Rectal smooth muscle tissue (tissue), 1 donor: ENCODE data around the gene DKK3.

Experiments used
- H3K27ac ChIP-seq: one replicate; pipeline ENCODE4 v1.7.0; 2013; ENCODE audit warnings: low read depth, low read length, inconsistent platforms
- H3K27me3 ChIP-seq: one replicate; pipeline ENCODE4 v1.7.0; 2013; ENCODE audit warnings: low read length; ENCODE audit not compliant: control insufficient read depth, insufficient read depth
- H3K36me3 ChIP-seq: one replicate; pipeline ENCODE4 v1.7.0; 2013; ENCODE audit warnings: low read length; ENCODE audit not compliant: control insufficient read depth, insufficient read depth
- H3K4me1 ChIP-seq: one replicate; pipeline ENCODE4 v1.7.0; 2013; ENCODE audit warnings: low read length; ENCODE audit not compliant: control insufficient read depth, insufficient read depth
- H3K4me3 ChIP-seq: one replicate; pipeline ENCODE4 v1.7.0; 2013; ENCODE audit warnings: low read length
- H3K9ac ChIP-seq: one replicate; pipeline ENCODE4 v1.7.0; 2013; ENCODE audit warnings: low read length

Gene DKK3

GRCh38 chr11:12007230-12007593, 1.2 kb downstream of the DKK3 start:
- Histone ChIP-seq H3K27me3 (peaks cover 4% of the 10 kb centered on the region), H3K9ac (no peak overlapping the region), H3K36me3 (no peaks in the 10 kb centered on the region), H3K27ac (no peak overlapping the region), H3K4me3 (no peak overlapping the region), H3K4me1 (no peaks in the 10 kb centered on the region)

- Histone ChIP-seq H3K4me3 (no peak overlapping the region), H3K4me1 (no peaks in the 10 kb centered on the region), H3K27ac (no peak overlapping the region), H3K9ac (no peak overlapping the region), H3K27me3 (peaks cover 4% of the 10 kb centered on the region), H3K36me3 (no peaks in the 10 kb centered on the region)
These were observed 1.7 kb downstream of the DKK3 start for GRCh38 chr11:12006552-12007229.

- Histone ChIP-seq H3K27ac (no peak overlapping the region), H3K9ac (no peak overlapping the region), H3K36me3 (no peaks in the 10 kb centered on the region), H3K27me3 (peaks cover 4% of the 10 kb centered on the region), H3K4me3 (no peak overlapping the region), H3K4me1 (no peaks in the 10 kb centered on the region)
These were observed 3.0 kb downstream of the DKK3 start for GRCh38 chr11:12005476-12005875.

GRCh38 chr11:12005061-12005460, 3.4 kb downstream of the DKK3 start:
- Histone ChIP-seq H3K4me3 (no peak overlapping the region), H3K27me3 (peaks cover 4% of the 10 kb centered on the region)

GRCh38 chr11:12003815-12004214, 4.6 kb downstream of the DKK3 start:
- no peak overlapping the region for H3K4me3 ChIP-seq
- no peaks in the 10 kb centered on the region for H3K4me1 ChIP-seq
- H3K27ac ChIP-seq, result no peak overlapping the region

More at GRCh38 chr11:12005061-12005460, 3.4 kb downstream of the DKK3 start:
- Histone ChIP-seq H3K27ac (no peak overlapping the region), H3K9ac (no peak overlapping the region), H3K36me3 (no peaks in the 10 kb centered on the region), H3K4me1 (no peaks in the 10 kb centered on the region)

GRCh38 chr11:12003336-12003735, 5.1 kb downstream of the DKK3 start:
- H3K27ac ChIP-seq, result no peak overlapping the region
- H3K4me1 ChIP-seq, result no peaks in the 10 kb centered on the region
- no peak overlapping the region for H3K4me3 ChIP-seq
- no peak overlapping the region for H3K9ac ChIP-seq
- peaks cover 4% of the 10 kb centered on the region for H3K27me3 ChIP-seq
- no peaks in the 10 kb centered on the region for H3K36me3 ChIP-seq

More at GRCh38 chr11:12003815-12004214, 4.6 kb downstream of the DKK3 start:
- Histone ChIP-seq H3K9ac (no peak overlapping the region), H3K36me3 (no peaks in the 10 kb centered on the region), H3K27me3 (peaks cover 4% of the 10 kb centered on the region)

GRCh38 chr11:12001186-12001585, 7.2 kb downstream of the DKK3 start:
- H3K27me3 ChIP-seq, result no peaks in the 10 kb centered on the region
- H3K36me3 ChIP-seq, result no peaks in the 10 kb centered on the region
- H3K27ac ChIP-seq, result no peak overlapping the region
- no peak overlapping the region for H3K9ac ChIP-seq
- no peak overlapping the region for H3K4me3 ChIP-seq
- H3K4me1 ChIP-seq, result no peaks in the 10 kb centered on the region

GRCh38 chr11:11998091-11998781, 10.2 kb downstream of the DKK3 start:
- H3K36me3 ChIP-seq, result no peaks in the 10 kb centered on the region
- no peaks in the 10 kb centered on the region for H3K4me1 ChIP-seq
- no peak overlapping the region for H3K9ac ChIP-seq
- H3K4me3 ChIP-seq, result no peak overlapping the region
- no peaks in the 10 kb centered on the region for H3K27me3 ChIP-seq
- no peak overlapping the region for H3K27ac ChIP-seq

- Histone ChIP-seq H3K27ac (no peak overlapping the region), H3K4me3 (no peak overlapping the region), H3K4me1 (no peaks in the 10 kb centered on the region), H3K27me3 (no peaks in the 10 kb centered on the region), H3K36me3 (no peaks in the 10 kb centered on the region), H3K9ac (no peak overlapping the region)
These were observed 11.4 kb downstream of the DKK3 start for GRCh38 chr11:11997049-11997322.

- Histone ChIP-seq H3K36me3 (no peaks in the 10 kb centered on the region), H3K27ac (no peak overlapping the region), H3K4me1 (no peaks in the 10 kb centered on the region), H3K4me3 (no peak overlapping the region), H3K27me3 (no peaks in the 10 kb centered on the region), H3K9ac (no peak overlapping the region)
These were observed 11.9 kb downstream of the DKK3 start for GRCh38 chr11:11996321-11997048.

- H3K27ac ChIP-seq, result no peak overlapping the region
- H3K4me3 ChIP-seq, result no peak overlapping the region
- H3K36me3 ChIP-seq, result no peaks in the 10 kb centered on the region
- H3K4me1 ChIP-seq, result no peaks in the 10 kb centered on the region
- H3K9ac ChIP-seq, result no peak overlapping the region
- H3K27me3 ChIP-seq, result no peaks in the 10 kb centered on the region
These were observed 12.8 kb downstream of the DKK3 start for GRCh38 chr11:11995601-11996000.

GRCh38 chr11:11993839-11994238, 14.6 kb downstream of the DKK3 start:
- peaks cover 5% of the 10 kb centered on the region for H3K4me1 ChIP-seq
- no peaks in the 10 kb centered on the region for H3K27me3 ChIP-seq
- no peaks in the 10 kb centered on the region for H3K36me3 ChIP-seq
- peak overlapping the region; percentile 57 for H3K27ac ChIP-seq
- no peak overlapping the region for H3K4me3 ChIP-seq
- H3K9ac ChIP-seq, result no peak overlapping the region
